HFF-Myc (cell line): ENCODE measurements around the gene ICAM4.

Experiments used
- DNase-seq: peaks from one replicate; pipeline ENCODE4 v3.0.0-alpha.2; 2011; ENCODE audit warnings: low read depth; ENCODE audit errors: extremely low read depth
- H3K4me3 ChIP-seq: replicated peaks from 2 replicates; pipeline ENCODE4 v1.5.1; 2011; ENCODE audit warnings: low read depth, mild to moderate bottlenecking, control low read depth, low read length
- CTCF ChIP-seq: IDR thresholded peaks from 2 replicates; pipeline ENCODE4 v1.5.1; 2012; ENCODE audit warnings: mild to moderate bottlenecking, low read depth, low read length, control low read depth; ENCODE audit errors: missing control alignments

ICAM4 gene

GRCh38 chr19:10256970-10257615 lies 29.7 kb upstream of the ICAM4 start:
- no peak for TF ChIP-seq CTCF
- no peak for DNase-seq
- H3K4me3 ChIP-seq, result no peak overlapping the region

- TF ChIP-seq CTCF, result no peak
- DNase-seq, result no peak
- no peak overlapping the region for H3K4me3 ChIP-seq
Measured at GRCh38 chr19:10258080-10258710, 28.6 kb upstream of the ICAM4 start.

- peak; percentile 74 for TF ChIP-seq CTCF
- no peak overlapping the region for H3K4me3 ChIP-seq
- peak; percentile 70 for DNase-seq
Measured at GRCh38 chr19:10259162-10259905, 27.4 kb upstream of the ICAM4 start.

GRCh38 chr19:10260141-10260584 lies 26.6 kb upstream of the ICAM4 start:
- H3K4me3 ChIP-seq, result no peak overlapping the region
- TF ChIP-seq CTCF, result no peak
- DNase-seq, result no peak

- TF ChIP-seq CTCF, result no peak
- no peak for DNase-seq
- H3K4me3 ChIP-seq, result no peak overlapping the region
Measured at GRCh38 chr19:10262771-10263170, 24.0 kb upstream of the ICAM4 start.

GRCh38 chr19:10266706-10267105 lies 20.0 kb upstream of the ICAM4 start:
- no peak for DNase-seq
- no peak for TF ChIP-seq CTCF
- no peak overlapping the region for H3K4me3 ChIP-seq
